ENCODE data around the gene SPRING1. TPM values are rescaled to one million over a fixed set of nuclear protein-coding genes. Genes with fewer than 3 reads are reported as not detected.

The SPRING1 gene
- total and polyA plus RNA-seq, 11 donors = 8.2 to 24.4 (median 14.0) TPM

GRCh38 chr12:116713527-116713926 is 24.3 kb downstream of the SPRING1 start:
- intact Hi-C loops (cut with DNase I) = loop anchor here in 2 of 10 donors (10.0 kb wide), 2 partner anchors 411 to 709 kb away; no protein-coding TSS in a partner anchor
- Histone ChIP-seq H3K4me3 (no peak overlapping the region), H3K27ac (no peak overlapping the region), H3K9me3 (no peaks in the 10 kb centered on the region), H3K27me3 (peaks cover 0 to 6% (median 0%) of the 10 kb centered on the region in 9 donors), H3K36me3 (peaks cover 0 to 34% (median 25%) of the 10 kb centered on the region in 9 donors), H3K4me1 (peaks cover 0 to 29% (median 13%) of the 10 kb centered on the region in 12 donors)
- WGBS, 4 donors = 94 to 97% (median 97%) methylated on average over 2 of the region's 2 CpGs
- ATAC-seq (no peak), DNase-seq (no peak)
- TF ChIP-seq CTCF (IDR thresholded peaks at IDR 0.05) = no peak
- no peak for TF ChIP-seq POLR2A (IDR thresholded peaks at IDR 0.05)

- Histone ChIP-seq H3K9me3 (no peaks in the 10 kb centered on the region), H3K27ac (no peak overlapping the region), H3K4me1 (peaks cover 0 to 23% (median 8%) of the 10 kb centered on the region in 12 donors), H3K4me3 (no peak overlapping the region), H3K36me3 (peaks cover 0 to 26% (median 22%) of the 10 kb centered on the region in 9 donors), H3K27me3 (peaks cover 0 to 6% (median 0%) of the 10 kb centered on the region in 9 donors)
- intact Hi-C loops (cut with DNase I) = loop anchor here in 2 of 10 donors (10.0 kb wide), 2 partner anchors 412 to 708 kb away; no protein-coding TSS in a partner anchor
- WGBS, 4 donors = 88 to 93% (median 90%) methylated on average over 17 of the region's 17 CpGs
- no peak for DNase-seq
- ATAC-seq = no peak
- TF ChIP-seq POLR2A (IDR thresholded peaks at IDR 0.05) (no peak), CTCF (IDR thresholded peaks at IDR 0.05) (no peak)
These were observed 25.2 kb downstream of the SPRING1 start for GRCh38 chr12:116712458-116713303.

GRCh38 chr12:116710370-116711150 is 27.3 kb downstream of the SPRING1 start:
- Histone ChIP-seq H3K27me3 (peaks cover 0 to 6% (median 0%) of the 10 kb centered on the region in 9 donors), H3K4me3 (no peak overlapping the region), H3K4me1 (peaks cover 0 to 21% (median 8%) of the 10 kb centered on the region in 12 donors), H3K27ac (no peak overlapping the region), H3K36me3 (peaks cover 0 to 7% (median 2%) of the 10 kb centered on the region in 9 donors), H3K9me3 (no peaks in the 10 kb centered on the region)
- TF ChIP-seq CTCF (IDR thresholded peaks at IDR 0.05) (no peak), POLR2A (IDR thresholded peaks at IDR 0.05) (no peak)
- ATAC-seq (no peak), DNase-seq (no peak)
- 62 to 63% (median 62%) methylated on average over 8 of the region's 8 CpGs for WGBS, 4 donors
- intact Hi-C loops (cut with DNase I) = loop anchor here in 2 of 10 donors (10.0 kb wide), 2 partner anchors 414 to 706 kb away; no protein-coding TSS in a partner anchor
